Smooth muscle cell (in vitro differentiated cells): ENCODE results near the gene HMGN1. TPM values are rescaled to one million over a fixed set of nuclear protein-coding genes. Genes with fewer than 3 reads are reported as not detected.

Experiments used
- DNase-seq: peaks from one replicate; lab custom pipeline; 2025; ENCODE audit not compliant: unreplicated experiment; lab: John Stamatoyannopoulos, UW
- H2AFZ ChIP-seq: fragments of 200-600 bp; sonication (generic); 2 replicates; pipeline ENCODE4 v1.6.0; 2016; ENCODE audit warnings: antibody characterized with exemption, low read depth, mild to moderate bottlenecking
- H3F3A ChIP-seq: fragments of 200-600 bp; sonication (generic); 2 replicates; pipeline ENCODE4 v1.6.0; 2017; ENCODE audit warnings: antibody characterized with exemption, low read depth
- H3K27ac ChIP-seq: fragments of 200-600 bp; sonication (generic); 2 replicates; pipeline ENCODE4 v1.5.1; 2016; ENCODE audit warnings: low read depth, mild to moderate bottlenecking
- H3K27me3 ChIP-seq: fragments of 200-600 bp; sonication (generic); 2 replicates; pipeline ENCODE4 v1.6.1; 2016; ENCODE audit warnings: low read depth, mild to moderate bottlenecking
- H3K36me3 ChIP-seq: fragments of 200-600 bp; sonication (generic); 2 replicates; pipeline ENCODE4 v1.5.1; 2016; ENCODE audit warnings: low read depth
- H3K4me1 ChIP-seq: fragments of 200-600 bp; sonication (generic); 2 replicates; pipeline ENCODE4 v1.5.1; 2016; ENCODE audit warnings: low read depth
- H3K4me2 ChIP-seq: fragments of 200-600 bp; sonication (generic); 2 replicates; pipeline ENCODE4 v1.6.0; 2016; ENCODE audit warnings: mild to moderate bottlenecking
- H3K4me3 ChIP-seq: fragments of 200-600 bp; sonication (generic); 2 replicates; pipeline ENCODE4 v1.5.1; 2016; ENCODE audit warnings: mild to moderate bottlenecking
- H3K79me2 ChIP-seq: fragments of 200-600 bp; sonication (generic); 2 replicates; pipeline ENCODE4 v1.6.0; 2016; ENCODE audit warnings: low read depth, mild to moderate bottlenecking
- H3K9ac ChIP-seq: fragments of 200-600 bp; sonication (generic); 2 replicates; pipeline ENCODE4 v1.6.0; 2016; ENCODE audit warnings: low read depth
- H3K9me3 ChIP-seq: fragments of 200-600 bp; sonication (generic); replicated peaks from 2 replicates; pipeline ENCODE4 v1.5.1; 2016; ENCODE audit warnings: low read depth
- H4K20me1 ChIP-seq: fragments of 200-600 bp; sonication (generic); 2 replicates; pipeline ENCODE4 v1.6.0; 2016; ENCODE audit warnings: low read depth
- CTCF ChIP-seq: fragments of 200-600 bp; sonication (generic); IDR thresholded peaks from 2 replicates; pipeline ENCODE4 v1.5.1; 2017; ENCODE audit warnings: borderline replicate concordance, mild to moderate bottlenecking, antibody characterized with exemption; ENCODE audit not compliant: insufficient read depth, poor library complexity, severe bottlenecking
- WGBS: methylation state at CpG from one replicate; pipeline ENCODE4 v1.1.7; 2016; ENCODE audit warnings: low lambda C conversion rate; 5-methylcytosine and 5-hydroxymethylcytosine counted together
- polyA plus RNA-seq: library from polyadenylated mRNA; unstranded; fragments of >200 nt; fragmentation: Nextera tagmentation; extraction: Ambion mirVana; gene quantifications from 2 replicates; pipeline ENCODE4 v1.2.1, GENCODE V29; 2016
- total RNA-seq: library from RNA; depleted of rRNA; stranded (reverse); fragments of >200 nt; gene quantifications from 2 replicates; pipeline ENCODE4 v1.2.3, GENCODE V29; 2014

Gene HMGN1
- total and polyA plus RNA-seq, 2 experiments from 2014 or later: 396 to 427 TPM

GRCh38 chr21:39319814-39320332, 29.0 kb downstream of the HMGN1 start:
- no peak for TF ChIP-seq CTCF
- H3K27ac ChIP-seq: peak overlapping the region; percentile 56
- no peaks in the 10 kb centered on the region for H3K27me3 ChIP-seq
- H2AFZ ChIP-seq: no peak overlapping the region
- H3K36me3 ChIP-seq: no peaks in the 10 kb centered on the region
- no peaks in the 10 kb centered on the region for H4K20me1 ChIP-seq
- H3K79me2 ChIP-seq: no peaks in the 10 kb centered on the region
- DNase-seq: no peak
- H3K9me3 ChIP-seq: no peaks in the 10 kb centered on the region
- H3K4me3 ChIP-seq: no peak overlapping the region
- WGBS: 64% methylated on average over 3 of the region's 3 CpGs
- peaks cover 11% of the 10 kb centered on the region for H3F3A ChIP-seq
- H3K4me1 ChIP-seq: peaks cover 1% of the 10 kb centered on the region
- no peak overlapping the region for H3K9ac ChIP-seq
- H3K4me2 ChIP-seq: peak overlapping the region; percentile 52

- no peak for TF ChIP-seq CTCF
- Histone ChIP-seq H3K4me3 (no peak overlapping the region), H3K36me3 (no peaks in the 10 kb centered on the region), H3K27me3 (no peaks in the 10 kb centered on the region), H2AFZ (peak overlapping the region; percentile 82), H4K20me1 (no peaks in the 10 kb centered on the region), H3K9me3 (no peaks in the 10 kb centered on the region), H3K79me2 (no peaks in the 10 kb centered on the region), H3K4me1 (peaks cover 5% of the 10 kb centered on the region), H3K27ac (peak overlapping the region; percentile 56), H3K9ac (no peak overlapping the region), H3F3A (peaks cover 11% of the 10 kb centered on the region), H3K4me2 (peak overlapping the region; percentile 52)
- no peak for DNase-seq
- WGBS: 48% methylated on average over 6 of the region's 6 CpGs
These were observed 29.6 kb downstream of the HMGN1 start for GRCh38 chr21:39319251-39319756.

GRCh38 chr21:39318091-39318959, 30.6 kb downstream of the HMGN1 start:
- no peak for DNase-seq
- Histone ChIP-seq H3K36me3 (no peaks in the 10 kb centered on the region), H4K20me1 (no peaks in the 10 kb centered on the region), H3F3A (peaks cover 11% of the 10 kb centered on the region), H2AFZ (no peak overlapping the region), H3K9ac (no peak overlapping the region), H3K9me3 (no peaks in the 10 kb centered on the region), H3K4me3 (no peak overlapping the region), H3K79me2 (no peaks in the 10 kb centered on the region), H3K27me3 (no peaks in the 10 kb centered on the region), H3K4me2 (no peak overlapping the region), H3K27ac (no peak overlapping the region), H3K4me1 (peaks cover 5% of the 10 kb centered on the region)
- TF ChIP-seq CTCF: no peak
- 79% methylated on average over 8 of the region's 8 CpGs for WGBS
